ENCODE results near the gene ST3GAL3. TPM values are rescaled to one million over a fixed set of nuclear protein-coding genes. Genes with fewer than 3 reads are reported as not detected.
A peak's percentile ranks its signal among the peaks of the same experiment; 100 is the strongest.

Gene ST3GAL3
- total RNA-seq, 1 experiment from 2014 or later, result 26.0 TPM

DNA sequence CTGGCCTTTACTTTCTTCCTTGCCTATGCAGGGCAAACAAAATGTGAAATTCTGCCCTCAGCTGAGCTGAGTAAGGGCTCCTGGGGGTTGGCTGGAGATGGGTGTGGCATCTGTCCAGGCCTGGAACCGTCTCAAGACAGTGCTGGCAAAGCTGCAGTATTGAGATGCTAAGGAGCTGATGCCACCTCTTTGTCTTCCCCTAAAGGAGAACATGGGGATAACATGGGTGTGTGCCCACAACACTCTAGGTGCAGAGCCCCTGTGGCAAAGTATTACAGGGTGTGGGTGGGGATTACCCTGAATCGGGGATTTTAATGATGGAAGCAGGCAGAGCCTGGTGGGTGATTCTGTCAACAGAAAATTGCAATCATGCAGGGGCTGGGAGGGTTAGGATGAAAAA lies 2.5 kb upstream of the ST3GAL3 start:
- Histone ChIP-seq H3K9me3 (ENCODE audit: control insufficient read depth, insufficient read depth, low read depth, low read length) (no peaks in the 10 kb centered on the region), H3K27me3 (ENCODE audit: control insufficient read depth, insufficient read depth, low read length) (no peaks in the 10 kb centered on the region), H3K36me3 (ENCODE audit: control insufficient read depth, insufficient read depth, low read length) (peaks cover 7% of the 10 kb centered on the region), H3K4me1 (ENCODE audit: control insufficient read depth, insufficient read depth, low read length) (peaks cover 18% of the 10 kb centered on the region), H3K4me3 (ENCODE audit: low read depth in 2 of 2, low read length in 2 of 2) (no peak overlapping the region), H3K27ac (ENCODE audit: low read length) (no peak overlapping the region)
- CTCF ChIA-PET, result no interaction called here
- intact Hi-C loops (cut with micrococcal nuclease; ENCODE audit: unreplicated experiment) (no loop called here), in situ Hi-C loops (cut with HindIII; ENCODE audit: low pct_unique_long_range_greater_than_20kb, low sequenced_read_pairs) (no loop called here)
- POLR2A ChIA-PET, result no interaction called here
- DNase-seq (ENCODE audit: low read depth, low spot score) (no peak), ATAC-seq (no peak)
- no TSS peak for BruUV-seq (replicated peaks)
- TF ChIP-seq SIN3A (IDR thresholded peaks at IDR 0.05; ENCODE audit: borderline replicate concordance, insufficient read depth, low read depth, low read length) (no peak), POLR2AphosphoS5 (IDR thresholded peaks at IDR 0.05; ENCODE audit: low read depth, low read length) (no peak), TCF7L2 (IDR thresholded peaks at IDR 0.05; ENCODE audit: low read depth, low read length) (no peak)
- TF ChIP-seq, protein P1, sequence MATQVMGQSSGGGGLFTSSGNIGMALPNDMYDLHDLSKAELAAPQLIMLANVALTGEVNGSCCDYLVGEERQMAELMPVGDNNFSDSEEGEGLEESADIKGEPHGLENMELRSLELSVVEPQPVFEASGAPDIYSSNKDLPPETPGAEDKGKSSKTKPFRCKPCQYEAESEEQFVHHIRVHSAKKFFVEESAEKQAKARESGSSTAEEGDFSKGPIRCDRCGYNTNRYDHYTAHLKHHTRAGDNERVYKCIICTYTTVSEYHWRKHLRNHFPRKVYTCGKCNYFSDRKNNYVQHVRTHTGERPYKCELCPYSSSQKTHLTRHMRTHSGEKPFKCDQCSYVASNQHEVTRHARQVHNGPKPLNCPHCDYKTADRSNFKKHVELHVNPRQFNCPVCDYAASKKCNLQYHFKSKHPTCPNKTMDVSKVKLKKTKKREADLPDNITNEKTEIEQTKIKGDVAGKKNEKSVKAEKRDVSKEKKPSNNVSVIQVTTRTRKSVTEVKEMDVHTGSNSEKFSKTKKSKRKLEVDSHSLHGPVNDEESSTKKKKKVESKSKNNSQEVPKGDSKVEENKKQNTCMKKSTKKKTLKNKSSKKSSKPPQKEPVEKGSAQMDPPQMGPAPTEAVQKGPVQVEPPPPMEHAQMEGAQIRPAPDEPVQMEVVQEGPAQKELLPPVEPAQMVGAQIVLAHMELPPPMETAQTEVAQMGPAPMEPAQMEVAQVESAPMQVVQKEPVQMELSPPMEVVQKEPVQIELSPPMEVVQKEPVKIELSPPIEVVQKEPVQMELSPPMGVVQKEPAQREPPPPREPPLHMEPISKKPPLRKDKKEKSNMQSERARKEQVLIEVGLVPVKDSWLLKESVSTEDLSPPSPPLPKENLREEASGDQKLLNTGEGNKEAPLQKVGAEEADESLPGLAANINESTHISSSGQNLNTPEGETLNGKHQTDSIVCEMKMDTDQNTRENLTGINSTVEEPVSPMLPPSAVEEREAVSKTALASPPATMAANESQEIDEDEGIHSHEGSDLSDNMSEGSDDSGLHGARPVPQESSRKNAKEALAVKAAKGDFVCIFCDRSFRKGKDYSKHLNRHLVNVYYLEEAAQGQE (IDR thresholded peaks at IDR 0.05; ENCODE audit: insufficient read depth in 1 of 2, low read depth in 2 of 2, low read length in 1 of 2), result no peak
- TF ChIP-seq, protein P2, sequence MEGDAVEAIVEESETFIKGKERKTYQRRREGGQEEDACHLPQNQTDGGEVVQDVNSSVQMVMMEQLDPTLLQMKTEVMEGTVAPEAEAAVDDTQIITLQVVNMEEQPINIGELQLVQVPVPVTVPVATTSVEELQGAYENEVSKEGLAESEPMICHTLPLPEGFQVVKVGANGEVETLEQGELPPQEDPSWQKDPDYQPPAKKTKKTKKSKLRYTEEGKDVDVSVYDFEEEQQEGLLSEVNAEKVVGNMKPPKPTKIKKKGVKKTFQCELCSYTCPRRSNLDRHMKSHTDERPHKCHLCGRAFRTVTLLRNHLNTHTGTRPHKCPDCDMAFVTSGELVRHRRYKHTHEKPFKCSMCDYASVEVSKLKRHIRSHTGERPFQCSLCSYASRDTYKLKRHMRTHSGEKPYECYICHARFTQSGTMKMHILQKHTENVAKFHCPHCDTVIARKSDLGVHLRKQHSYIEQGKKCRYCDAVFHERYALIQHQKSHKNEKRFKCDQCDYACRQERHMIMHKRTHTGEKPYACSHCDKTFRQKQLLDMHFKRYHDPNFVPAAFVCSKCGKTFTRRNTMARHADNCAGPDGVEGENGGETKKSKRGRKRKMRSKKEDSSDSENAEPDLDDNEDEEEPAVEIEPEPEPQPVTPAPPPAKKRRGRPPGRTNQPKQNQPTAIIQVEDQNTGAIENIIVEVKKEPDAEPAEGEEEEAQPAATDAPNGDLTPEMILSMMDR (IDR thresholded peaks at IDR 0.05), result peak; percentile 38; the same call in 1 of the 2 replicates

DNA sequence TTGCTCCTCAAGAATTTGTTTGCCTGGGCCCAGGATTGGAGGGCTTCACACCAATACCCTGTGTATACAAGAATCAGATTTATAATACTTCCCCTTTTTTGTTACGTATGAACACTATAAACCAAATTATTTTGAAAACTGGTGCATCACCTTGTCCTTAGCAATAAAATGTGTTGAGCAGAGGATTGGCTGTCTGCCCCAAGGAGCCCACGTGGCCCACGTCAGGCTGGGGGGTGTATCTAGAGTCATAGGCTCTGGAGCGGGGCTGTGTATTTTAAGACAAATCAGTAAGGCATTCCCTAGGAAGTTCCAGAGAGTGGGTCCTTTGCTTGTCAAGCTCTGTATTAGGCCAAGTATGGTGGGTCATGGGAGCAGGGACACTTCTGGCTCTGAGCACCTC lies 2.0 kb upstream of the ST3GAL3 start:
- ATAC-seq, result no peak
- DNase-seq (ENCODE audit: low read depth, low spot score), result no peak
- no peaks in the 10 kb centered on the region for H3K9me3 ChIP-seq (ENCODE audit: control insufficient read depth, insufficient read depth, low read depth, low read length)
- intact Hi-C loops (cut with micrococcal nuclease; ENCODE audit: unreplicated experiment), result no loop called here
- ChIA-PET CTCF (interaction anchor here (1.5 kb wide), 1 partner anchor 229 kb away, joined by 4 read pairs; no protein-coding TSS in a partner anchor), POLR2A (no interaction called here)
- BruUV-seq (replicated peaks), result no TSS peak
- in situ Hi-C loops (cut with HindIII; ENCODE audit: low pct_unique_long_range_greater_than_20kb, low sequenced_read_pairs), result no loop called here
- peaks cover 7% of the 10 kb centered on the region for H3K36me3 ChIP-seq (ENCODE audit: control insufficient read depth, insufficient read depth, low read length)
- H3K4me3 ChIP-seq (ENCODE audit: low read depth in 2 of 2, low read length in 2 of 2), result no peak overlapping the region
- H3K4me1 ChIP-seq (ENCODE audit: control insufficient read depth, insufficient read depth, low read length), result peaks cover 19% of the 10 kb centered on the region
- no peaks in the 10 kb centered on the region for H3K27me3 ChIP-seq (ENCODE audit: control insufficient read depth, insufficient read depth, low read length)
- H3K27ac ChIP-seq (ENCODE audit: low read length), result peak overlapping the region; percentile 94
- TF ChIP-seq, protein P1 (IDR thresholded peaks at IDR 0.05; ENCODE audit: insufficient read depth in 1 of 2, low read depth in 2 of 2, low read length in 1 of 2), result no peak
